Measurements from ENCODE around the gene PEPD.

- TF ChIP-seq CTCF (IDR thresholded peaks at IDR 0.05) = no peak
- TF ChIP-seq POLR2A (IDR thresholded peaks at IDR 0.05) = no peak
These were observed 172.0 kb downstream of the PEPD start for GRCh38 chr19:33349319-33350289.

Measured in Peyer's patch (tissue), 4 donors.